Prostate gland (tissue), 2 donors: ENCODE data around the gene FBXL7. TPM values are rescaled to one million over a fixed set of nuclear protein-coding genes. Genes with fewer than 3 reads are reported as not detected.

ENCODE experiments used
- DNase-seq: peaks from one replicate; pipeline ENCODE4 v3.0.0-alpha.2; 2019; ENCODE audit warnings: low spot score
- H3K27ac ChIP-seq, 2 donors: fragments of 200-600 bp; sonication (generic); 2 replicates each; pipeline ENCODE4 v1.5.1; 2017 to 2019
- H3K27me3 ChIP-seq: fragments of 200-600 bp; sonication (generic); replicated peaks from 2 replicates; pipeline ENCODE4 v1.5.1; 2019; ENCODE audit not compliant: insufficient read depth
- H3K36me3 ChIP-seq, 2 donors: fragments of 200-600 bp; sonication (generic); 1 replicate in 1 of 2; 2 replicates in 1 of 2; pipeline versions ENCODE4 v1.5.1 to v1.8.1; 2017 to 2019
- H3K4me1 ChIP-seq: fragments of 200-600 bp; sonication (generic); replicated peaks from 2 replicates; pipeline ENCODE4 v1.5.1; 2019
- H3K4me3 ChIP-seq, 2 donors: fragments of 200-600 bp; sonication (generic); 2 replicates each; pipeline ENCODE4 v1.5.1; 2017 to 2019
- H3K9me3 ChIP-seq: fragments of 200-600 bp; sonication (generic); 2 replicates; pipeline ENCODE4 v1.5.1; 2017
- CTCF ChIP-seq, 4 experiments: fragments of 200-600 bp in 2 of 4; fragments of 450-650 bp in 2 of 4; sonication (generic) in 2 of 4; IDR thresholded peaks; 1 replicate in 3 of 4; 2 replicates in 1 of 4; pipeline ENCODE4 v1.5.1; 2016 to 2019; ENCODE audit warnings: antibody characterized with exemption in 4 of 4, mild to moderate bottlenecking in 2 of 4, moderate library complexity in 2 of 4
- POLR2A ChIP-seq: fragments of 450-650 bp; IDR thresholded peaks from one replicate; pipeline ENCODE4 v1.6.1; 2016; ENCODE audit warnings: antibody characterized with exemption, mild to moderate bottlenecking
- POLR2AphosphoS5 ChIP-seq: sonication (generic); formaldehyde crosslinking; IDR thresholded peaks from one replicate; pipeline ENCODE4 v1.6.1; 2017; ENCODE audit warnings: antibody characterized with exemption
- WGBS: methylation state at CpG from one replicate; pipeline ENCODE4 v1.1.5; 2018; 5-methylcytosine and 5-hydroxymethylcytosine counted together
- intact Hi-C: fragments of 100-400 bp; cut with DNase I; formaldehyde crosslinking; loops from one replicate; pipeline ENCODE4 v1.14.2; 2022
- total RNA-seq, 2 donors: library from RNA; depleted of rRNA; stranded (reverse); fragments of >200 nt; gene quantifications; one replicate each; pipeline ENCODE4 v1.1.0, GENCODE V29; 2016

Gene FBXL7
- total RNA-seq, 2 donors from 2014 or later: 21.2 to 24.2 TPM

GRCh38 chr5:15555176-15555575, 55.2 kb downstream of the FBXL7 start:
- H3K27ac ChIP-seq: no peak overlapping the region
- H3K4me1 ChIP-seq: no peaks in the 10 kb centered on the region
- H3K9me3 ChIP-seq: no peaks in the 10 kb centered on the region
- WGBS: 76% methylated on average over 5 of the region's 5 CpGs
- no peak for TF ChIP-seq CTCF (IDR thresholded peaks at IDR 0.05)
- no peak for TF ChIP-seq POLR2A
- no peaks in the 10 kb centered on the region for H3K27me3 ChIP-seq
- no peak overlapping the region for H3K4me3 ChIP-seq
- intact Hi-C loops: no loop called here
- DNase-seq: no peak
- no peaks in the 10 kb centered on the region for H3K36me3 ChIP-seq

DNA sequence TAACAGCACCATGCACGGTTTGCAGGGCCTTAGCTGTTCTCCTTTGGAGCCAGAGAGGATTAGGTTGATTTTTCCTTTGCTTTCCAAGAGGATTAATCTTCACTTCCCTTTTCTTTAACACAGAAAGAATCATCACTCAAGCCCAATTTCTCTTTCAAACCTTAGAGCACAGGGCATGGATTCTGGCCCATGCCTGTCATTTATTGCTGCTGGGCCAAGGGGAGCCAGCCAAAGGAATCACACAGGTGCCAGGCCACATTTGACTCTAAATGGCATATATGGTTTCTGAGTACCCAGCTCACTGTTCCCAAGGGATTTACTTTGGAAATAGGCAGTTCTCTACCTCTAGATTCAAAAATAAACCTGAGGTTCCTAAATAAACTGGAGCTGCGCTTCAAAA, 58.3 kb downstream of the FBXL7 start:
- Histone ChIP-seq H3K9me3 (no peaks in the 10 kb centered on the region), H3K36me3 (no peaks in the 10 kb centered on the region), H3K4me3 (no peak overlapping the region), H3K27me3 (no peaks in the 10 kb centered on the region), H3K27ac (no peak overlapping the region), H3K4me1 (no peaks in the 10 kb centered on the region)
- WGBS: 65% methylated on average over 2 of the region's 2 CpGs
- intact Hi-C loops: no loop called here
- TF ChIP-seq POLR2AphosphoS5 (no peak), CTCF (IDR thresholded peaks at IDR 0.05) (no peak), POLR2A (no peak)
- DNase-seq: peak; percentile 10

DNA sequence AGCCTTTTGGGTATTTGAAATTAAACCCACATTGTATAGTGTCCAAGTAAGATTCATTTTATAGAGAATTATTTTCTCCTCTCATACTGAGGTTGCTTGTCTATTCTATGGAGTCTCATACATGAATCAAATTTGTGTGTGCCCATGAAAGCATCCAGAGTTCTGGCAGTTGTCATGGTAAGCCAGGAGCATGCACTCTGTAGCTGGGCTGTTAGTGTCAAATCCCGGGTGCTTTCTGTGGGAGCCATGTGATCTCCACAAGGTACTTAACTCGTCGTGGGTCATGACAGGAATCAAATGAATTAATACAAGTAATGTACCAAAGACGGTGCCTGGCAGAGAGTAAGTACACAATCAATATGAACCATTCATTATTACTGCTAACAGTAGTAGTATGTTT, 58.7 kb downstream of the FBXL7 start:
- TF ChIP-seq CTCF (IDR thresholded peaks at IDR 0.05): no peak
- no peak for TF ChIP-seq POLR2AphosphoS5
- no peak for TF ChIP-seq POLR2A
- Histone ChIP-seq H3K4me1 (no peaks in the 10 kb centered on the region), H3K36me3 (no peaks in the 10 kb centered on the region), H3K27ac (no peak overlapping the region), H3K27me3 (no peaks in the 10 kb centered on the region), H3K4me3 (no peak overlapping the region), H3K9me3 (no peaks in the 10 kb centered on the region)
- DNase-seq: no peak
- WGBS: 63% methylated on average over 4 of the region's 4 CpGs
- intact Hi-C loops: no loop called here

- Histone ChIP-seq H3K36me3 (no peaks in the 10 kb centered on the region), H3K4me1 (no peaks in the 10 kb centered on the region), H3K9me3 (no peaks in the 10 kb centered on the region), H3K27ac (no peak overlapping the region), H3K4me3 (no peak overlapping the region), H3K27me3 (no peaks in the 10 kb centered on the region)
- intact Hi-C loops: no loop called here
- TF ChIP-seq POLR2A (no peak), POLR2AphosphoS5 (no peak), CTCF (IDR thresholded peaks at IDR 0.05) (no peak)
- WGBS: 90% methylated on average over 3 of the region's 3 CpGs
- DNase-seq: no peak
These were observed 60.4 kb downstream of the FBXL7 start for GRCh38 chr5:15560421-15560820.

DNA sequence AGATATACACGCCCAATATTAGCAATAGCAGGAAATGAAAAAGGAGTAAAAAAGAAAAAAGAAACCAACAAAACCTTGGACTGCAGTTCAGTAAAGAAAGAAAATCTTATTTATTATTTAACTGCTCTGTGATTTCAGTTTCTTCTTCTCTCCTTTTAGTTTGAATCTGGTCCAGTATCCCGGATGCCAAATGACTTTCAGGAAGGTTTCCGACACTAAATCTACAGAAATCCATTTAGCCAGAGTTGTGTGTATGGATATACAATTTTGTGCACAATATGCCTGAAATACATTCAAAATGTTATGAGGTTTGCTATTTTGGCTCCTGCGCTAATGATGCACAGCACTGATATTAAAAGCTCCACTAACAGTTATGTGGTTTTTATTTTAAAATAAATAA, 64.5 kb downstream of the FBXL7 start:
- intact Hi-C loops: no loop called here
- no peak for DNase-seq
- WGBS: 53% methylated on average over 4 of the region's 4 CpGs
- Histone ChIP-seq H3K4me1 (no peaks in the 10 kb centered on the region), H3K27me3 (no peaks in the 10 kb centered on the region), H3K36me3 (no peaks in the 10 kb centered on the region), H3K27ac (no peak overlapping the region), H3K4me3 (no peak overlapping the region), H3K9me3 (no peaks in the 10 kb centered on the region)
- no peak for TF ChIP-seq CTCF (IDR thresholded peaks at IDR 0.05)
- TF ChIP-seq POLR2A: no peak
- no peak for TF ChIP-seq POLR2AphosphoS5
